ENCODE results near the gene TERB2.
"Not testable (repeated sequence)": the region's sequence is repeated elsewhere in the genome, so short reads cannot be mapped to it uniquely, and the experiment has no call there.

Gene TERB2

GRCh38 chr15:45001180-45001579 lies 44.7 kb downstream of the TERB2 start:
- WGBS (ENCODE audit: insufficient coverage, insufficient read length): no CpG with 5 or more reads among the region's 1 CpG

GRCh38 chr15:45003731-45004410 lies 47.4 kb downstream of the TERB2 start:
- DNase-seq (ENCODE audit: low read depth, low spot score); H3K4me1 ChIP-seq (ENCODE audit: control insufficient read depth, insufficient read depth, low read length); H3K4me3 ChIP-seq (ENCODE audit: low read length); H3K27ac ChIP-seq (ENCODE audit: low read length); H3K9me3 ChIP-seq (ENCODE audit: control insufficient read depth, insufficient read depth, low read length); H3K27me3 ChIP-seq (ENCODE audit: control insufficient read depth, insufficient read depth, low read length); H3K36me3 ChIP-seq (ENCODE audit: control insufficient read depth, insufficient read depth, low read length): not testable (repeated sequence)
- WGBS (ENCODE audit: insufficient coverage, insufficient read length): no CpG with 5 or more reads among the region's 2 CpGs

More at GRCh38 chr15:45001180-45001579, 44.7 kb downstream of the TERB2 start:
- H3K36me3 ChIP-seq (ENCODE audit: control insufficient read depth, insufficient read depth, low read length); H3K27me3 ChIP-seq (ENCODE audit: control insufficient read depth, insufficient read depth, low read length); H3K4me1 ChIP-seq (ENCODE audit: control insufficient read depth, insufficient read depth, low read length); H3K9me3 ChIP-seq (ENCODE audit: control insufficient read depth, insufficient read depth, low read length); H3K27ac ChIP-seq (ENCODE audit: low read length); DNase-seq (ENCODE audit: low read depth, low spot score); H3K4me3 ChIP-seq (ENCODE audit: low read length): not testable (repeated sequence)

- H3K36me3 ChIP-seq (ENCODE audit: control insufficient read depth, insufficient read depth, low read length); H3K27me3 ChIP-seq (ENCODE audit: control insufficient read depth, insufficient read depth, low read length): not testable (repeated sequence)
- no CpG with 5 or more reads among the region's 5 CpGs for WGBS (ENCODE audit: insufficient coverage, insufficient read length)
Measured at GRCh38 chr15:45004590-45005175, 48.2 kb downstream of the TERB2 start.

GRCh38 chr15:45009046-45009445 lies 52.6 kb downstream of the TERB2 start:
- no CpG with 5 or more reads among the region's 2 CpGs for WGBS (ENCODE audit: insufficient coverage, insufficient read length)
- H3K9me3 ChIP-seq (ENCODE audit: control insufficient read depth, insufficient read depth, low read length): no peaks in the 10 kb centered on the region
- no peak for DNase-seq (ENCODE audit: low read depth, low spot score)
- H3K27ac ChIP-seq (ENCODE audit: low read length): no peak overlapping the region
- H3K27me3 ChIP-seq (ENCODE audit: control insufficient read depth, insufficient read depth, low read length): no peaks in the 10 kb centered on the region
- no peaks in the 10 kb centered on the region for H3K36me3 ChIP-seq (ENCODE audit: control insufficient read depth, insufficient read depth, low read length)
- H3K4me3 ChIP-seq (ENCODE audit: low read length): no peak overlapping the region
- no peaks in the 10 kb centered on the region for H3K4me1 ChIP-seq (ENCODE audit: control insufficient read depth, insufficient read depth, low read length)

More at GRCh38 chr15:45004590-45005175, 48.2 kb downstream of the TERB2 start:
- H3K4me1 ChIP-seq (ENCODE audit: control insufficient read depth, insufficient read depth, low read length); H3K4me3 ChIP-seq (ENCODE audit: low read length); H3K27ac ChIP-seq (ENCODE audit: low read length); DNase-seq (ENCODE audit: low read depth, low spot score); H3K9me3 ChIP-seq (ENCODE audit: control insufficient read depth, insufficient read depth, low read length): not testable (repeated sequence)

GRCh38 chr15:45015114-45015513 lies 58.6 kb downstream of the TERB2 start:
- H3K9me3 ChIP-seq (ENCODE audit: control insufficient read depth, insufficient read depth, low read length); H3K27me3 ChIP-seq (ENCODE audit: control insufficient read depth, insufficient read depth, low read length); H3K4me1 ChIP-seq (ENCODE audit: control insufficient read depth, insufficient read depth, low read length); H3K27ac ChIP-seq (ENCODE audit: low read length); DNase-seq (ENCODE audit: low read depth, low spot score); H3K4me3 ChIP-seq (ENCODE audit: low read length); H3K36me3 ChIP-seq (ENCODE audit: control insufficient read depth, insufficient read depth, low read length): not testable (repeated sequence)
- no CpG with 5 or more reads among the region's 1 CpG for WGBS (ENCODE audit: insufficient coverage, insufficient read length)

GRCh38 chr15:45020222-45020900 lies 63.9 kb downstream of the TERB2 start:
- H3K4me1 ChIP-seq (ENCODE audit: control insufficient read depth, insufficient read depth, low read length); H3K36me3 ChIP-seq (ENCODE audit: control insufficient read depth, insufficient read depth, low read length); DNase-seq (ENCODE audit: low read depth, low spot score); H3K27me3 ChIP-seq (ENCODE audit: control insufficient read depth, insufficient read depth, low read length); H3K4me3 ChIP-seq (ENCODE audit: low read length); H3K9me3 ChIP-seq (ENCODE audit: control insufficient read depth, insufficient read depth, low read length); H3K27ac ChIP-seq (ENCODE audit: low read length): not testable (repeated sequence)
- WGBS (ENCODE audit: insufficient coverage, insufficient read length): no CpG with 5 or more reads among the region's 9 CpGs

- H3K27ac ChIP-seq (ENCODE audit: low read length); H3K4me3 ChIP-seq (ENCODE audit: low read length); H3K36me3 ChIP-seq (ENCODE audit: control insufficient read depth, insufficient read depth, low read length); H3K27me3 ChIP-seq (ENCODE audit: control insufficient read depth, insufficient read depth, low read length); H3K4me1 ChIP-seq (ENCODE audit: control insufficient read depth, insufficient read depth, low read length); DNase-seq (ENCODE audit: low read depth, low spot score); H3K9me3 ChIP-seq (ENCODE audit: control insufficient read depth, insufficient read depth, low read length): not testable (repeated sequence)
- no CpG with 5 or more reads among the region's 9 CpGs for WGBS (ENCODE audit: insufficient coverage, insufficient read length)
Measured at GRCh38 chr15:45020901-45021259, 64.4 kb downstream of the TERB2 start.

GRCh38 chr15:45021348-45021747 lies 64.9 kb downstream of the TERB2 start:
- H3K4me3 ChIP-seq (ENCODE audit: low read length): no peak overlapping the region

GRCh38 chr15:45022871-45023658 lies 66.6 kb downstream of the TERB2 start, which contains the start of gene SORD:
SORD (plus strand) TSS chr15:45023195; CDS start chr15:45023284, 89 bp downstream.
- H3K27me3 ChIP-seq (ENCODE audit: control insufficient read depth, insufficient read depth, low read length): no peaks in the 10 kb centered on the region
- no peaks in the 10 kb centered on the region for H3K36me3 ChIP-seq (ENCODE audit: control insufficient read depth, insufficient read depth, low read length)
- peak within 1 kb of the TSS; percentile 62; the same call in 1 of the 2 replicates for H3K4me3 ChIP-seq (ENCODE audit: low read length)
- DNase-seq (ENCODE audit: low read depth, low spot score): peak; percentile 87
- H3K4me1 ChIP-seq (ENCODE audit: control insufficient read depth, insufficient read depth, low read length): peaks cover 5% of the 10 kb centered on the region; the same call in 1 of the 2 replicates
- no peaks in the 10 kb centered on the region for H3K9me3 ChIP-seq (ENCODE audit: control insufficient read depth, insufficient read depth, low read length)
- WGBS (ENCODE audit: insufficient coverage, insufficient read length): no CpG with 5 or more reads among the region's 48 CpGs
- no peak within 1 kb of the TSS for H3K27ac ChIP-seq (ENCODE audit: low read length)

More at GRCh38 chr15:45021348-45021747, 64.9 kb downstream of the TERB2 start:
- Histone ChIP-seq H3K27ac (ENCODE audit: low read length) (no peak overlapping the region), H3K36me3 (ENCODE audit: control insufficient read depth, insufficient read depth, low read length) (no peaks in the 10 kb centered on the region), H3K4me1 (ENCODE audit: control insufficient read depth, insufficient read depth, low read length) (peaks cover 5% of the 10 kb centered on the region; the same call in 1 of the 2 replicates), H3K27me3 (ENCODE audit: control insufficient read depth, insufficient read depth, low read length) (no peaks in the 10 kb centered on the region), H3K9me3 (ENCODE audit: control insufficient read depth, insufficient read depth, low read length) (no peaks in the 10 kb centered on the region)
- DNase-seq (ENCODE audit: low read depth, low spot score): no peak
- no CpG with 5 or more reads among the region's 6 CpGs for WGBS (ENCODE audit: insufficient coverage, insufficient read length)

GRCh38 chr15:45023659-45024225 lies 67.3 kb downstream of the TERB2 start:
- Histone ChIP-seq H3K9me3 (ENCODE audit: control insufficient read depth, insufficient read depth, low read length) (no peaks in the 10 kb centered on the region), H3K4me1 (ENCODE audit: control insufficient read depth, insufficient read depth, low read length) (peaks cover 5% of the 10 kb centered on the region; the same call in 1 of the 2 replicates), H3K27ac (ENCODE audit: low read length) (no peak overlapping the region), H3K4me3 (ENCODE audit: low read length) (peak overlapping the region; percentile 62; the same call in 1 of the 2 replicates), H3K27me3 (ENCODE audit: control insufficient read depth, insufficient read depth, low read length) (no peaks in the 10 kb centered on the region), H3K36me3 (ENCODE audit: control insufficient read depth, insufficient read depth, low read length) (no peaks in the 10 kb centered on the region)
- WGBS (ENCODE audit: insufficient coverage, insufficient read length): no CpG with 5 or more reads among the region's 4 CpGs
- DNase-seq (ENCODE audit: low read depth, low spot score): no peak
